HFFc6 (cell line): Measurements from ENCODE around the gene USP10. TPM values are rescaled to one million over a fixed set of nuclear protein-coding genes. Genes with fewer than 3 reads are reported as not detected.

ENCODE experiments used
- DNase-seq: peaks from one replicate; pipeline ENCODE4 v3.0.0-alpha.2; 2018
- H3K27ac Mint-ChIP-seq: 2 replicates; pipeline ENCODE4 v1.8.0; 2020; ENCODE audit warnings: mild to moderate bottlenecking, mixed read lengths
- H3K27me3 Mint-ChIP-seq: 2 replicates; pipeline ENCODE4 v1.8.0; 2021; ENCODE audit warnings: mild to moderate bottlenecking, moderate library complexity, mixed read lengths; ENCODE audit not compliant: insufficient read depth
- H3K36me3 Mint-ChIP-seq: 2 replicates; pipeline ENCODE4 v1.8.0; 2021; ENCODE audit warnings: low read depth, mixed read lengths
- H3K4me1 Mint-ChIP-seq: 2 replicates; pipeline ENCODE4 v1.8.0; 2020; ENCODE audit warnings: low read depth, mixed read lengths
- H3K4me3 Mint-ChIP-seq: 2 replicates; pipeline ENCODE4 v1.8.0; 2020; ENCODE audit warnings: mild to moderate bottlenecking, moderate library complexity, mixed read lengths
- H3K9me3 Mint-ChIP-seq: 2 replicates; pipeline ENCODE4 v1.8.0; 2020; ENCODE audit warnings: mild to moderate bottlenecking, mixed read lengths
- CTCF ChIP-seq: fragments of 200-600 bp; sonication (generic); IDR thresholded peaks from 2 replicates; pipeline ENCODE4 v1.5.0; 2021; ENCODE audit warnings: antibody characterized with exemption, mild to moderate bottlenecking
- total RNA-seq, 6 experiments: library from RNA; stranded (reverse); fragmentation: NEBNext Ultra II Directional; extraction: Animal tissue kit (Norgen Biotek cat#: 25700); gene quantifications; 2 replicates in 1 of 6; 3 replicates in 5 of 6; pipeline ENCODE4 v1.2.3, GENCODE V29; 2021

Gene USP10
- total RNA-seq, 6 experiments from 2014 or later: 83.2 to 106 (median 92.3) TPM

GRCh38 chr16:84754353-84754856 is 54.6 kb downstream of the USP10 start:
- Mint-ChIP-seq H3K27ac (peak overlapping the region; percentile 39), H3K9me3 (no peaks in the 10 kb centered on the region), H3K27me3 (no peaks in the 10 kb centered on the region), H3K4me3 (peak overlapping the region; percentile 63; the same call in 1 of the 2 replicates), H3K36me3 (0 out of 2 replicates have a peak, but pooled peaks cover 3% of the 10 kb centered on the region), H3K4me1 (peaks cover 67% of the 10 kb centered on the region)
- DNase-seq: peak; percentile 86
- TF ChIP-seq CTCF: peak; percentile 95

GRCh38 chr16:84754956-84755672 is 55.3 kb downstream of the USP10 start:
- no peak overlapping the region for H3K4me3 Mint-ChIP-seq
- no peaks in the 10 kb centered on the region for H3K27me3 Mint-ChIP-seq
- no peak for TF ChIP-seq CTCF
- DNase-seq: no peak
- H3K27ac Mint-ChIP-seq: peak overlapping the region; percentile 46
- H3K4me1 Mint-ChIP-seq: peaks cover 61% of the 10 kb centered on the region
- no peaks in the 10 kb centered on the region for H3K9me3 Mint-ChIP-seq
- H3K36me3 Mint-ChIP-seq: 0 out of 2 replicates have a peak, but pooled peaks cover 10% of the 10 kb centered on the region

GRCh38 chr16:84756830-84757229 is 57.0 kb downstream of the USP10 start:
- H3K27me3 Mint-ChIP-seq: no peaks in the 10 kb centered on the region
- no peak for TF ChIP-seq CTCF
- H3K36me3 Mint-ChIP-seq: 0 out of 2 replicates have a peak, but pooled peaks cover 15% of the 10 kb centered on the region
- no peak overlapping the region for H3K4me3 Mint-ChIP-seq
- peaks cover 57% of the 10 kb centered on the region for H3K4me1 Mint-ChIP-seq
- H3K9me3 Mint-ChIP-seq: no peaks in the 10 kb centered on the region
- no peak for DNase-seq
- H3K27ac Mint-ChIP-seq: no peak overlapping the region

- Mint-ChIP-seq H3K36me3 (peaks cover 19% of the 10 kb centered on the region), H3K27ac (no peak overlapping the region), H3K27me3 (no peaks in the 10 kb centered on the region), H3K4me1 (peaks cover 46% of the 10 kb centered on the region), H3K4me3 (no peak overlapping the region), H3K9me3 (no peaks in the 10 kb centered on the region)
- no peak for TF ChIP-seq CTCF
- no peak for DNase-seq
Measured at GRCh38 chr16:84758627-84759026, 58.8 kb downstream of the USP10 start.

- Mint-ChIP-seq H3K27me3 (no peaks in the 10 kb centered on the region), H3K36me3 (peaks cover 23% of the 10 kb centered on the region), H3K4me3 (no peak overlapping the region), H3K27ac (no peak overlapping the region), H3K4me1 (peaks cover 41% of the 10 kb centered on the region), H3K9me3 (no peaks in the 10 kb centered on the region)
- no peak for TF ChIP-seq CTCF
- DNase-seq: no peak
Measured at GRCh38 chr16:84759061-84759460, 59.3 kb downstream of the USP10 start.
